ENCODE data around the gene RFX4. TPM values are rescaled to one million over a fixed set of nuclear protein-coding genes. Genes with fewer than 3 reads are reported as not detected.

RFX4 gene
- total and polyA plus RNA-seq, 9 of the 15 experiments (the other 6 are each of a cell fraction or from before 2014, with no cell fraction given): not detected

GRCh38 chr12:106764738-106765137 lies 181.9 kb downstream of the RFX4 start:
- Histone ChIP-seq H3K9me1 (ENCODE audit: control insufficient read depth, insufficient read depth, low read length) (no peaks in the 10 kb centered on the region), H3K4me3 (no peak overlapping the region), H3K79me2 (ENCODE audit: control insufficient read depth, insufficient read depth, low read length) (no peaks in the 10 kb centered on the region), H3K36me3 (ENCODE audit: control insufficient read depth, insufficient read depth, low read length) (no peaks in the 10 kb centered on the region), H3K27ac (ENCODE audit: extremely low read depth, low read depth, low read length) (no peak overlapping the region), H3K4me2 (ENCODE audit: insufficient read depth, low read length) (no peak overlapping the region), H3K9me3 (replicated peaks; ENCODE audit: control insufficient read depth, insufficient read depth, low read depth, low read length) (no peaks in the 10 kb centered on the region), H3K9ac (ENCODE audit: insufficient read depth in 1 of 2, low read depth in 2 of 2, low read length in 2 of 2) (no peak overlapping the region), H4K20me1 (replicated peaks; ENCODE audit: control insufficient read depth, insufficient read depth, low read length) (no peaks in the 10 kb centered on the region), H3K27me3 (ENCODE audit: control insufficient read depth in 2 of 2, insufficient read depth in 2 of 2, low read length in 2 of 2) (no peaks in the 10 kb centered on the region; a peak in 1 of 5 replicates), H2AFZ (ENCODE audit: low read depth, low read length) (no peak overlapping the region), H3K4me1 (replicated peaks in 1 of 2; ENCODE audit: control insufficient read depth in 2 of 2, insufficient read depth in 2 of 2, low read length in 2 of 2) (peaks cover 6 to 10% of the 10 kb centered on the region in 2 experiments; a peak in 3 of 5 replicates)
- in situ Hi-C loops (cut with MboI) (no loop called here), intact Hi-C loops (cut with micrococcal nuclease) (no loop called here)
- ChIA-PET POLR2A (interaction anchor here (0.9 to 1.0 kb wide), 2 partner anchors 11 to 36 kb away, joined by 4 read pairs; no protein-coding TSS in a partner anchor), CTCF (ENCODE audit: low intra/inter-chr PET ratio) (no interaction called here)
- no peak for FAIRE-seq
- no peak for DNase-seq (ENCODE audit: extremely low read depth in 1 of 4, low spot score in 3 of 4)
- no TSS peak for BruUV-seq (replicated peaks)
- ATAC-seq: peak; percentile 24; the same call in 1 of the 3 replicates
- WGBS (ENCODE audit: insufficient coverage, low coverage, missing lambda C conversion rate): 56% methylated on average over 3 of the region's 3 CpGs
- TF ChIP-seq ZBTB40 (IDR thresholded peaks at IDR 0.05) (no peak), ZBTB40 (CRISPR knock-in tag; IDR thresholded peaks at IDR 0.05) (no peak), PHF21A (IDR thresholded peaks at IDR 0.05; ENCODE audit: borderline replicate concordance, low read depth) (no peak), REST (IDR thresholded peaks at IDR 0.05; ENCODE audit: borderline replicate concordance) (no peak), REST (CRISPR knock-in tag; IDR thresholded peaks at IDR 0.05; ENCODE audit: low read depth) (no peak), NCOA1 (IDR thresholded peaks at IDR 0.05; ENCODE audit: low read depth) (no peak)
